HG02981 (cell line): ENCODE results near the gene ACAP3.
"Not testable (repeated sequence)": the region's sequence is repeated elsewhere in the genome, so short reads cannot be mapped to it uniquely, and the experiment has no call there.

ENCODE experiments used
- ATAC-seq: cut with Tn5 transposase; IDR thresholded peaks from one replicate; pipeline ENCODE4 v1.9.1; 2021; ENCODE audit warnings: mild to moderate bottlenecking, moderate library complexity; ENCODE audit not compliant: unreplicated experiment

ACAP3 gene

GRCh38 chr1:1317420-1317819 is 9.7 kb upstream of the ACAP3 start:
- no peak for ATAC-seq

GRCh38 chr1:1316199-1316598 is 8.5 kb upstream of the ACAP3 start:
- not testable (repeated sequence) for ATAC-seq

GRCh38 chr1:1315435-1315954 is 7.8 kb upstream of the ACAP3 start:
- no peak for ATAC-seq

- no peak for ATAC-seq
These were observed 7.1 kb upstream of the ACAP3 start for GRCh38 chr1:1314678-1315335.

- no peak for ATAC-seq
These were observed 6.5 kb upstream of the ACAP3 start for GRCh38 chr1:1314237-1314586.

GRCh38 chr1:1313500-1314236 is 5.9 kb upstream of the ACAP3 start:
- no peak for ATAC-seq

- no peak for ATAC-seq
These were observed 5.0 kb upstream of the ACAP3 start for GRCh38 chr1:1312450-1313314.

GRCh38 chr1:1311107-1312104 is 3.7 kb upstream of the ACAP3 start:
- no peak for ATAC-seq

GRCh38 chr1:1310476-1311053 is 2.8 kb upstream of the ACAP3 start:
- no peak for ATAC-seq

GRCh38 chr1:1310109-1310385 is 2.3 kb upstream of the ACAP3 start:
- ATAC-seq: no peak

- ATAC-seq: no peak
These were observed 1.8 kb upstream of the ACAP3 start for GRCh38 chr1:1309251-1310108.

- ATAC-seq: peak; percentile 3
These were observed 1.1 kb upstream of the ACAP3 start for GRCh38 chr1:1308756-1309250.

GRCh38 chr1:1307261-1307922 is 338 bp downstream of the ACAP3 start:
- no peak for ATAC-seq

- no peak for ATAC-seq
These were observed 969 bp downstream of the ACAP3 start for GRCh38 chr1:1306661-1307260.

GRCh38 chr1:1306070-1306660 is 1.6 kb downstream of the ACAP3 start:
- no peak for ATAC-seq

- no peak for ATAC-seq
These were observed 2.2 kb downstream of the ACAP3 start for GRCh38 chr1:1305300-1306069.
